ENCODE data around the gene LAMB4. TPM values are rescaled to one million over a fixed set of nuclear protein-coding genes. Genes with fewer than 3 reads are reported as not detected.

LAMB4 gene
- total RNA-seq, 1 donor from 2014 or later = not detected

GRCh38 chr7:108166687-108167086 lies 36.5 kb upstream of the LAMB4 start:
- intact Hi-C loops (cut with DNase I) = no loop called here
- Histone ChIP-seq H3K27me3 (ENCODE audit: low read depth) (no peaks in the 10 kb centered on the region), H3K27ac (no peak overlapping the region), H3K9me3 (no peaks in the 10 kb centered on the region), H3K4me1 (no peaks in the 10 kb centered on the region), H3K36me3 (no peaks in the 10 kb centered on the region), H3K4me3 (no peak overlapping the region)
- ATAC-seq (no peak), DNase-seq (no peak)
- no peak for TF ChIP-seq CTCF (IDR thresholded peaks at IDR 0.05)

- Histone ChIP-seq H3K27me3 (ENCODE audit: low read depth) (no peaks in the 10 kb centered on the region), H3K27ac (no peak overlapping the region), H3K4me3 (no peak overlapping the region), H3K36me3 (no peaks in the 10 kb centered on the region), H3K4me1 (no peaks in the 10 kb centered on the region), H3K9me3 (no peaks in the 10 kb centered on the region)
- intact Hi-C loops (cut with DNase I) = no loop called here
- TF ChIP-seq CTCF (IDR thresholded peaks at IDR 0.05) = no peak
- DNase-seq (no peak), ATAC-seq (no peak)
Measured at GRCh38 chr7:108165723-108166122, 35.6 kb upstream of the LAMB4 start.

GRCh38 chr7:108164946-108165345 lies 34.8 kb upstream of the LAMB4 start:
- Histone ChIP-seq H3K9me3 (no peaks in the 10 kb centered on the region), H3K36me3 (no peaks in the 10 kb centered on the region), H3K4me3 (no peak overlapping the region), H3K27ac (no peak overlapping the region), H3K4me1 (no peaks in the 10 kb centered on the region), H3K27me3 (ENCODE audit: low read depth) (no peaks in the 10 kb centered on the region)
- DNase-seq = no peak
- TF ChIP-seq CTCF (IDR thresholded peaks at IDR 0.05) = no peak
- no peak for ATAC-seq
- intact Hi-C loops (cut with DNase I) = no loop called here

- DNase-seq (no peak), ATAC-seq (no peak)
- intact Hi-C loops (cut with DNase I) = no loop called here
- Histone ChIP-seq H3K36me3 (no peaks in the 10 kb centered on the region), H3K27ac (no peak overlapping the region), H3K4me1 (no peaks in the 10 kb centered on the region), H3K27me3 (ENCODE audit: low read depth) (no peaks in the 10 kb centered on the region), H3K9me3 (no peaks in the 10 kb centered on the region), H3K4me3 (no peak overlapping the region)
- no peak for TF ChIP-seq CTCF (IDR thresholded peaks at IDR 0.05)
Measured at GRCh38 chr7:108164342-108164741, 34.2 kb upstream of the LAMB4 start.

- ATAC-seq = no peak
- Histone ChIP-seq H3K36me3 (no peaks in the 10 kb centered on the region), H3K4me1 (no peaks in the 10 kb centered on the region), H3K9me3 (no peaks in the 10 kb centered on the region), H3K4me3 (no peak overlapping the region), H3K27me3 (ENCODE audit: low read depth) (no peaks in the 10 kb centered on the region), H3K27ac (no peak overlapping the region)
- no peak for DNase-seq
- intact Hi-C loops (cut with DNase I) = no loop called here
- no peak for TF ChIP-seq CTCF (IDR thresholded peaks at IDR 0.05)
Measured at GRCh38 chr7:108158776-108159175, 28.6 kb upstream of the LAMB4 start.
